Fibroblast of skin of right biceps (primary cell): ENCODE measurements around the gene CHRNA1.

Experiments
- DNase-seq: peaks from one replicate; pipeline ENCODE4 v3.0.0-alpha.2; 2013

The CHRNA1 gene

GRCh38 chr2:174781298-174781697 is 17.0 kb upstream of the CHRNA1 start:
- DNase-seq, result no peak

GRCh38 chr2:174780856-174781255 is 16.6 kb upstream of the CHRNA1 start:
- DNase-seq, result no peak

GRCh38 chr2:174780191-174780840 is 16.0 kb upstream of the CHRNA1 start:
- DNase-seq, result no peak

- peak; percentile 90 for DNase-seq
Measured at GRCh38 chr2:174779361-174779928, 15.2 kb upstream of the CHRNA1 start.

GRCh38 chr2:174778085-174778981 is 14.1 kb upstream of the CHRNA1 start:
- DNase-seq, result peak; percentile 89

- peak; percentile 56 for DNase-seq
Measured at GRCh38 chr2:174777347-174778084, 13.2 kb upstream of the CHRNA1 start.

- no peak for DNase-seq
Measured at GRCh38 chr2:174776675-174777074, 12.4 kb upstream of the CHRNA1 start.

GRCh38 chr2:174776223-174776622 is 12.0 kb upstream of the CHRNA1 start:
- DNase-seq, result no peak

GRCh38 chr2:174775571-174775980 is 11.3 kb upstream of the CHRNA1 start:
- DNase-seq, result peak; percentile 44

- no peak for DNase-seq
Measured at GRCh38 chr2:174774886-174775285, 10.6 kb upstream of the CHRNA1 start.

GRCh38 chr2:174773215-174773614 is 8.9 kb upstream of the CHRNA1 start:
- no peak for DNase-seq

- DNase-seq, result no peak
Measured at GRCh38 chr2:174772472-174772801, 8.2 kb upstream of the CHRNA1 start.

GRCh38 chr2:174771631-174772471 is 7.6 kb upstream of the CHRNA1 start:
- peak; percentile 81 for DNase-seq

GRCh38 chr2:174771136-174771535 is 6.9 kb upstream of the CHRNA1 start:
- DNase-seq, result no peak

- DNase-seq, result no peak
Measured at GRCh38 chr2:174768557-174768956, 4.3 kb upstream of the CHRNA1 start.

- DNase-seq, result no peak
Measured at GRCh38 chr2:174766271-174766670, 2.0 kb upstream of the CHRNA1 start.

- DNase-seq, result no peak
Measured at GRCh38 chr2:174765576-174765975, 1.3 kb upstream of the CHRNA1 start.

- DNase-seq, result peak; percentile 10
Measured at GRCh38 chr2:174763780-174764179, 492 bp downstream of the CHRNA1 start.

GRCh38 chr2:174762464-174762863 is 1.8 kb downstream of the CHRNA1 start:
- no peak for DNase-seq

- peak; percentile 22 for DNase-seq
Measured at GRCh38 chr2:174761837-174762236, 2.4 kb downstream of the CHRNA1 start.

GRCh38 chr2:174760845-174761473 is 3.3 kb downstream of the CHRNA1 start:
- no peak for DNase-seq
